GM12878 (cell line): ENCODE results near the gene RDM1. TPM values are rescaled to one million over a fixed set of nuclear protein-coding genes. Genes with fewer than 3 reads are reported as not detected.

Experiments
- EED ChIP-seq: sonication (generic); IDR thresholded peaks from 2 replicates; pipeline ENCODE4 v1.6.1; 2016; ENCODE audit warnings: antibody characterized with exemption, low read depth
- EP300 ChIP-seq, 2 experiments: fragments of 150-350 bp in 1 of 2; IDR thresholded peaks; 2 replicates each; pipeline ENCODE4 v1.6.1; 2011 to 2012; ENCODE audit warnings: low read depth in 2 of 2, low read length in 2 of 2, borderline replicate concordance in 1 of 2, improper control_type of control experiment in 1 of 2, inconsistent platforms in 1 of 2; ENCODE audit not compliant: control insufficient read depth in 1 of 2
- PAX8 ChIP-seq: fragments of 450-650 bp; IDR thresholded peaks from 2 replicates; pipeline ENCODE4 v1.6.1; 2017; ENCODE audit warnings: mild to moderate bottlenecking, moderate library complexity
- PML ChIP-seq: IDR thresholded peaks from 2 replicates; pipeline ENCODE4 v1.6.1; 2012; ENCODE audit warnings: low read length, inconsistent platforms
- POLR2AphosphoS2 ChIP-seq: IDR thresholded peaks from 2 replicates; pipeline ENCODE4 v1.6.1; 2011; ENCODE audit warnings: low read depth, mild to moderate bottlenecking, low read length, improper control_type of control experiment, moderate library complexity
- RAD51 ChIP-seq: fragments of 450-650 bp; IDR thresholded peaks from 2 replicates; pipeline ENCODE4 v1.6.1; 2016; ENCODE audit warnings: moderate library complexity, mild to moderate bottlenecking, inconsistent platforms
- RELA ChIP-seq: fragments of 450-650 bp; IDR thresholded peaks from 2 replicates; pipeline ENCODE4 v1.8.0; 2014; ENCODE audit warnings: borderline replicate concordance; ENCODE audit not compliant: partially characterized antibody
- SP1 ChIP-seq: IDR thresholded peaks from one replicate; pipeline ENCODE4 v1.6.1; 2011; ENCODE audit warnings: low read depth, low read length
- ZBED1 ChIP-seq: IDR thresholded peaks from 2 replicates; pipeline ENCODE4 v1.6.1; 2016; ENCODE audit warnings: borderline replicate concordance
- ZNF24 ChIP-seq: fragments of 450-650 bp; IDR thresholded peaks from 2 replicates; pipeline ENCODE4 v1.6.1; 2017; ENCODE audit warnings: antibody characterized with exemption, mild to moderate bottlenecking
- polyA plus RNA-seq, 11 experiments: library from polyadenylated mRNA; depleted of rRNA in 4 of 11; unstranded in 6 of 11; stranded (reverse) in 5 of 11; fragments of >200 nt; fragmentation: Nextera tagmentation in 4 of 11; fragmentation: Illumina TruSeq in 1 of 11; extraction: Ambion mirVana in 4 of 11; extraction: Trizol in 1 of 11; gene quantifications; 1 replicate in 1 of 11; 2 replicates in 10 of 11; pipeline versions ENCODE4 v1.2.1 to v1.2.3, GENCODE V29; 2011 to 2016; ENCODE audit warnings: inconsistent platforms in 2 of 11, missing spikeins in 2 of 11, low read depth in 1 of 11
- total RNA-seq, 4 experiments: library from RNA; depleted of rRNA in 3 of 4; stranded (reverse); fragments of >200 nt in 3 of 4; fragmentation: Illumina TruSeq in 1 of 4; extraction: Trizol in 1 of 4; gene quantifications; 2 replicates each; pipeline versions ENCODE4 v1.2.1 to v1.2.3, GENCODE V29; 2013 to 2021
- TF ChIP-seq, protein P1 (sequence below): IDR thresholded peaks from 2 replicates; pipeline ENCODE4 v1.6.1; 2012; ENCODE audit warnings: low read length, inconsistent platforms
- TF ChIP-seq, protein P2 (sequence below), 3 experiments: IDR thresholded peaks in 2 of 3; conservative IDR thresholded peaks in 1 of 3; 2 replicates each; pipeline ENCODE4 v1.5.1; 2011; ENCODE audit warnings: low read depth in 3 of 3, low read length in 3 of 3, mild to moderate bottlenecking in 3 of 3, control low read depth in 2 of 3, moderate library complexity in 2 of 3, inconsistent platforms in 1 of 3, mixed read lengths in 1 of 3; ENCODE audit not compliant: control insufficient read depth in 2 of 3, insufficient read depth in 1 of 3; ENCODE audit errors: extremely low read depth in 1 of 3
- TF ChIP-seq, protein P3 (sequence below): fragments of 450-650 bp; IDR thresholded peaks from 2 replicates; pipeline ENCODE4 v1.6.1; 2014; ENCODE audit warnings: mild to moderate bottlenecking
- TF ChIP-seq, protein P4 (sequence below): IDR thresholded peaks from 2 replicates; pipeline ENCODE4 v1.6.1; 2011; ENCODE audit warnings: borderline replicate concordance, low read depth, mild to moderate bottlenecking, moderate library complexity, mixed read lengths, low read length; ENCODE audit not compliant: insufficient read depth; ENCODE audit errors: extremely low read length
- TF ChIP-seq, protein P5 (sequence below): IDR thresholded peaks from 2 replicates; pipeline ENCODE4 v1.6.1; 2011; ENCODE audit warnings: mild to moderate bottlenecking, low read depth, low read length, moderate library complexity; ENCODE audit not compliant: insufficient replicate concordance
- TF ChIP-seq, protein P6 (sequence below): IDR thresholded peaks from 2 replicates; pipeline ENCODE4 v1.6.1; 2011; ENCODE audit warnings: low read depth, mild to moderate bottlenecking, low read length, moderate library complexity, borderline replicate concordance; ENCODE audit errors: extremely low read depth
- TF ChIP-seq, protein P7 (sequence below): fragments of 450-650 bp; formaldehyde crosslinking; IDR thresholded peaks from 2 replicates; pipeline ENCODE4 v1.5.0; 2022; ENCODE audit warnings: mild to moderate bottlenecking, missing genetic modification characterization

Gene RDM1
- total and polyA plus RNA-seq, 10 of the 15 experiments (the other 5 are each of a cell fraction or from before 2014, with no cell fraction given) = 5.7 to 18.4 (median 10.7) TPM

DNA sequence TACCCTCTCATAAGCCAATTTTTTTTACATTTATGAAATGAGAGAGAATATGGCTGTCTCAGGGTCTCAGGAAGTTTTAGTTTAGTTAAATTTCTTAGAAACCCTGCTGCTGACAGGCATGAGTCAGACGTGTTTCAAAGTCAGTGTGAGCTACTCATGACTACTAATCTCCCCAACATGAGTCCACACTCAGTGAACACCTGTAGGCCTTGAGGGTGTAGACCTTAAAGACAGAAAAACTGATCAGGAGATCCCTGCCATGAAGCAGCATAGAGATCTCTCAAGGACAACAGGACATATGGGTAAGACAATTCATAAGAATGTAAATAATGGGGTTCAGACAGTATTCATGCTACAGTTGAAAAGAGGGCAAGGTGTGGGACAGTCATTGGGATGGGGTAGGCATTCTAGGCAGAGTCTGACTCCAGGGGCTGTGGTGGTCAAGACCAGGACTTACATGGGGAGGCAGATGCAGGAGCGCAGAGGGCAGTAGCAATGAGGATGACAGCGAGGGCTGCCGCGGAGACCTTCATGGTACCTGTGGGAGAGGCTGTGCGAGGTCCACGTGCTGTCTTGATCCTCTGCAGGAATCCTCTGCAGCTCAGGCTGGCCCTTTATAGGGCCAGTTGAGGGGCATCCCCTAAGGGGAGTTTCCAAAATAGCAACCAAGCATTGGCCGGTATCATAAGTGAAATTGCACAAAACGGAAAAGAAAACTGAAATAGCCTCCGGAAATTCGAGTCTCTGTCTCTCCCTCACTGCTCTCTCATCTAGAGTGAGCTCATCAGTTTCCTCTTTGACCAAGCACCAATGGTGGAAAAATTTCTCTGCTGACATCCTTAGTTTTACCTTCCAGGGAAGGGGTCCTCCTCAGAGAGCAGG, 50.6 kb downstream of the RDM1 start, which contains the start of gene CCL5 (continued):
- TF ChIP-seq, protein P1, sequence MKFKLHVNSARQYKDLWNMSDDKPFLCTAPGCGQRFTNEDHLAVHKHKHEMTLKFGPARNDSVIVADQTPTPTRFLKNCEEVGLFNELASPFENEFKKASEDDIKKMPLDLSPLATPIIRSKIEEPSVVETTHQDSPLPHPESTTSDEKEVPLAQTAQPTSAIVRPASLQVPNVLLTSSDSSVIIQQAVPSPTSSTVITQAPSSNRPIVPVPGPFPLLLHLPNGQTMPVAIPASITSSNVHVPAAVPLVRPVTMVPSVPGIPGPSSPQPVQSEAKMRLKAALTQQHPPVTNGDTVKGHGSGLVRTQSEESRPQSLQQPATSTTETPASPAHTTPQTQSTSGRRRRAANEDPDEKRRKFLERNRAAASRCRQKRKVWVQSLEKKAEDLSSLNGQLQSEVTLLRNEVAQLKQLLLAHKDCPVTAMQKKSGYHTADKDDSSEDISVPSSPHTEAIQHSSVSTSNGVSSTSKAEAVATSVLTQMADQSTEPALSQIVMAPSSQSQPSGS = peak; percentile 93
- TF ChIP-seq, protein P2, sequence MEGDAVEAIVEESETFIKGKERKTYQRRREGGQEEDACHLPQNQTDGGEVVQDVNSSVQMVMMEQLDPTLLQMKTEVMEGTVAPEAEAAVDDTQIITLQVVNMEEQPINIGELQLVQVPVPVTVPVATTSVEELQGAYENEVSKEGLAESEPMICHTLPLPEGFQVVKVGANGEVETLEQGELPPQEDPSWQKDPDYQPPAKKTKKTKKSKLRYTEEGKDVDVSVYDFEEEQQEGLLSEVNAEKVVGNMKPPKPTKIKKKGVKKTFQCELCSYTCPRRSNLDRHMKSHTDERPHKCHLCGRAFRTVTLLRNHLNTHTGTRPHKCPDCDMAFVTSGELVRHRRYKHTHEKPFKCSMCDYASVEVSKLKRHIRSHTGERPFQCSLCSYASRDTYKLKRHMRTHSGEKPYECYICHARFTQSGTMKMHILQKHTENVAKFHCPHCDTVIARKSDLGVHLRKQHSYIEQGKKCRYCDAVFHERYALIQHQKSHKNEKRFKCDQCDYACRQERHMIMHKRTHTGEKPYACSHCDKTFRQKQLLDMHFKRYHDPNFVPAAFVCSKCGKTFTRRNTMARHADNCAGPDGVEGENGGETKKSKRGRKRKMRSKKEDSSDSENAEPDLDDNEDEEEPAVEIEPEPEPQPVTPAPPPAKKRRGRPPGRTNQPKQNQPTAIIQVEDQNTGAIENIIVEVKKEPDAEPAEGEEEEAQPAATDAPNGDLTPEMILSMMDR (IDR thresholded peaks at IDR 0.05 in 2 of 3, conservative IDR thresholded peaks at IDR 0.05 in 1 of 3; ENCODE audit: control insufficient read depth in 2 of 3, extremely low read depth in 1 of 3, insufficient read depth in 1 of 3, low read depth in 3 of 3, low read length in 3 of 3) = no peak
- TF ChIP-seq RELA (peak; percentile 84), RAD51 (peak; percentile 62), POLR2AphosphoS2 (peak; percentile 77; the same call in 1 of the 2 replicates), SP1 (no peak), PML (peak; percentile 94; the same call in 1 of the 2 replicates), ZBED1 (peak; percentile 74; the same call in 1 of the 2 replicates), EP300 (IDR thresholded peaks at IDR 0.05; ENCODE audit: borderline replicate concordance in 1 of 2, control insufficient read depth in 1 of 2, low read depth in 2 of 2, low read length in 2 of 2) (peak; percentile 34 to 81; a peak in 2 of 4 replicates), PAX8 (no peak), EED (peak; percentile 79), ZNF24 (no peak)
- TF ChIP-seq, protein P3, sequence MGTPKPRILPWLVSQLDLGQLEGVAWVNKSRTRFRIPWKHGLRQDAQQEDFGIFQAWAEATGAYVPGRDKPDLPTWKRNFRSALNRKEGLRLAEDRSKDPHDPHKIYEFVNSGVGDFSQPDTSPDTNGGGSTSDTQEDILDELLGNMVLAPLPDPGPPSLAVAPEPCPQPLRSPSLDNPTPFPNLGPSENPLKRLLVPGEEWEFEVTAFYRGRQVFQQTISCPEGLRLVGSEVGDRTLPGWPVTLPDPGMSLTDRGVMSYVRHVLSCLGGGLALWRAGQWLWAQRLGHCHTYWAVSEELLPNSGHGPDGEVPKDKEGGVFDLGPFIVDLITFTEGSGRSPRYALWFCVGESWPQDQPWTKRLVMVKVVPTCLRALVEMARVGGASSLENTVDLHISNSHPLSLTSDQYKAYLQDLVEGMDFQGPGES = no peak
- TF ChIP-seq, protein P4, sequence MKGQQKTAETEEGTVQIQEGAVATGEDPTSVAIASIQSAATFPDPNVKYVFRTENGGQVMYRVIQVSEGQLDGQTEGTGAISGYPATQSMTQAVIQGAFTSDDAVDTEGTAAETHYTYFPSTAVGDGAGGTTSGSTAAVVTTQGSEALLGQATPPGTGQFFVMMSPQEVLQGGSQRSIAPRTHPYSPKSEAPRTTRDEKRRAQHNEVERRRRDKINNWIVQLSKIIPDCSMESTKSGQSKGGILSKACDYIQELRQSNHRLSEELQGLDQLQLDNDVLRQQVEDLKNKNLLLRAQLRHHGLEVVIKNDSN = peak; percentile 14
- TF ChIP-seq, protein P5, sequence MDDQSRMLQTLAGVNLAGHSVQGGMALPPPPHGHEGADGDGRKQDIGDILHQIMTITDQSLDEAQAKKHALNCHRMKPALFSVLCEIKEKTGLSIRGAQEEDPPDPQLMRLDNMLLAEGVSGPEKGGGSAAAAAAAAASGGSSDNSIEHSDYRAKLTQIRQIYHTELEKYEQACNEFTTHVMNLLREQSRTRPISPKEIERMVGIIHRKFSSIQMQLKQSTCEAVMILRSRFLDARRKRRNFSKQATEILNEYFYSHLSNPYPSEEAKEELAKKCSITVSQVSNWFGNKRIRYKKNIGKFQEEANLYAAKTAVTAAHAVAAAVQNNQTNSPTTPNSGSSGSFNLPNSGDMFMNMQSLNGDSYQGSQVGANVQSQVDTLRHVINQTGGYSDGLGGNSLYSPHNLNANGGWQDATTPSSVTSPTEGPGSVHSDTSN = no peak
- TF ChIP-seq, protein P6, sequence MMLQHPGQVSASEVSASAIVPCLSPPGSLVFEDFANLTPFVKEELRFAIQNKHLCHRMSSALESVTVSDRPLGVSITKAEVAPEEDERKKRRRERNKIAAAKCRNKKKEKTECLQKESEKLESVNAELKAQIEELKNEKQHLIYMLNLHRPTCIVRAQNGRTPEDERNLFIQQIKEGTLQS = no peak
- TF ChIP-seq, protein P7, sequence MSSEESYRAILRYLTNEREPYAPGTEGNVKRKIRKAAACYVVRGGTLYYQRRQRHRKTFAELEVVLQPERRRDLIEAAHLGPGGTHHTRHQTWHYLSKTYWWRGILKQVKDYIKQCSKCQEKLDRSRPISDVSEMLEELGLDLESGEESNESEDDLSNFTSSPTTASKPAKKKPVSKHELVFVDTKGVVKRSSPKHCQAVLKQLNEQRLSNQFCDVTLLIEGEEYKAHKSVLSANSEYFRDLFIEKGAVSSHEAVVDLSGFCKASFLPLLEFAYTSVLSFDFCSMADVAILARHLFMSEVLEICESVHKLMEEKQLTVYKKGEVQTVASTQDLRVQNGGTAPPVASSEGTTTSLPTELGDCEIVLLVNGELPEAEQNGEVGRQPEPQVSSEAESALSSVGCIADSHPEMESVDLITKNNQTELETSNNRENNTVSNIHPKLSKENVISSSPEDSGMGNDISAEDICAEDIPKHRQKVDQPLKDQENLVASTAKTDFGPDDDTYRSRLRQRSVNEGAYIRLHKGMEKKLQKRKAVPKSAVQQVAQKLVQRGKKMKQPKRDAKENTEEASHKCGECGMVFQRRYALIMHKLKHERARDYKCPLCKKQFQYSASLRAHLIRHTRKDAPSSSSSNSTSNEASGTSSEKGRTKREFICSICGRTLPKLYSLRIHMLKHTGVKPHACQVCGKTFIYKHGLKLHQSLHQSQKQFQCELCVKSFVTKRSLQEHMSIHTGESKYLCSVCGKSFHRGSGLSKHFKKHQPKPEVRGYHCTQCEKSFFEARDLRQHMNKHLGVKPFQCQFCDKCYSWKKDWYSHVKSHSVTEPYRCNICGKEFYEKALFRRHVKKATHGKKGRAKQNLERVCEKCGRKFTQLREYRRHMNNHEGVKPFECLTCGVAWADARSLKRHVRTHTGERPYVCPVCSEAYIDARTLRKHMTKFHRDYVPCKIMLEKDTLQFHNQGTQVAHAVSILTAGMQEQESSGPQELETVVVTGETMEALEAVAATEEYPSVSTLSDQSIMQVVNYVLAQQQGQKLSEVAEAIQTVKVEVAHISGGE (CRISPR knock-in tag) = no peak
